ENCODE data around the gene INVS. TPM values are rescaled to one million over a fixed set of nuclear protein-coding genes. Genes with fewer than 3 reads are reported as not detected.

The INVS gene
- total and polyA plus RNA-seq, 2 of the 13 experiments (the other 11 are each of a cell fraction or from before 2014, with no cell fraction given): 11.3 to 16.3 TPM

- no TSS peak for BruUV-seq (replicated peaks)
- no peaks in the 10 kb centered on the region for H3K9me3 ChIP-seq (ENCODE audit: low read length)
- DNase-seq (ENCODE audit: low spot score) (no peak), ATAC-seq (no peak), FAIRE-seq (no peak)
- intact Hi-C loops (cut with micrococcal nuclease; ENCODE audit: unreplicated experiment): no loop called here
- TF ChIP-seq MLLT10 (CRISPR knock-in tag; IDR thresholded peaks at IDR 0.05) (no peak), ZNF678 (CRISPR knock-in tag; IDR thresholded peaks at IDR 0.05) (no peak), ZKSCAN1 (IDR thresholded peaks at IDR 0.05; ENCODE audit: low read length) (no peak)
- TF ChIP-seq, protein P1, sequence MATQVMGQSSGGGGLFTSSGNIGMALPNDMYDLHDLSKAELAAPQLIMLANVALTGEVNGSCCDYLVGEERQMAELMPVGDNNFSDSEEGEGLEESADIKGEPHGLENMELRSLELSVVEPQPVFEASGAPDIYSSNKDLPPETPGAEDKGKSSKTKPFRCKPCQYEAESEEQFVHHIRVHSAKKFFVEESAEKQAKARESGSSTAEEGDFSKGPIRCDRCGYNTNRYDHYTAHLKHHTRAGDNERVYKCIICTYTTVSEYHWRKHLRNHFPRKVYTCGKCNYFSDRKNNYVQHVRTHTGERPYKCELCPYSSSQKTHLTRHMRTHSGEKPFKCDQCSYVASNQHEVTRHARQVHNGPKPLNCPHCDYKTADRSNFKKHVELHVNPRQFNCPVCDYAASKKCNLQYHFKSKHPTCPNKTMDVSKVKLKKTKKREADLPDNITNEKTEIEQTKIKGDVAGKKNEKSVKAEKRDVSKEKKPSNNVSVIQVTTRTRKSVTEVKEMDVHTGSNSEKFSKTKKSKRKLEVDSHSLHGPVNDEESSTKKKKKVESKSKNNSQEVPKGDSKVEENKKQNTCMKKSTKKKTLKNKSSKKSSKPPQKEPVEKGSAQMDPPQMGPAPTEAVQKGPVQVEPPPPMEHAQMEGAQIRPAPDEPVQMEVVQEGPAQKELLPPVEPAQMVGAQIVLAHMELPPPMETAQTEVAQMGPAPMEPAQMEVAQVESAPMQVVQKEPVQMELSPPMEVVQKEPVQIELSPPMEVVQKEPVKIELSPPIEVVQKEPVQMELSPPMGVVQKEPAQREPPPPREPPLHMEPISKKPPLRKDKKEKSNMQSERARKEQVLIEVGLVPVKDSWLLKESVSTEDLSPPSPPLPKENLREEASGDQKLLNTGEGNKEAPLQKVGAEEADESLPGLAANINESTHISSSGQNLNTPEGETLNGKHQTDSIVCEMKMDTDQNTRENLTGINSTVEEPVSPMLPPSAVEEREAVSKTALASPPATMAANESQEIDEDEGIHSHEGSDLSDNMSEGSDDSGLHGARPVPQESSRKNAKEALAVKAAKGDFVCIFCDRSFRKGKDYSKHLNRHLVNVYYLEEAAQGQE (IDR thresholded peaks at IDR 0.05; ENCODE audit: borderline replicate concordance in 1 of 2, low read depth in 1 of 2, low read length in 2 of 2): no peak
- TF ChIP-seq, protein P2, sequence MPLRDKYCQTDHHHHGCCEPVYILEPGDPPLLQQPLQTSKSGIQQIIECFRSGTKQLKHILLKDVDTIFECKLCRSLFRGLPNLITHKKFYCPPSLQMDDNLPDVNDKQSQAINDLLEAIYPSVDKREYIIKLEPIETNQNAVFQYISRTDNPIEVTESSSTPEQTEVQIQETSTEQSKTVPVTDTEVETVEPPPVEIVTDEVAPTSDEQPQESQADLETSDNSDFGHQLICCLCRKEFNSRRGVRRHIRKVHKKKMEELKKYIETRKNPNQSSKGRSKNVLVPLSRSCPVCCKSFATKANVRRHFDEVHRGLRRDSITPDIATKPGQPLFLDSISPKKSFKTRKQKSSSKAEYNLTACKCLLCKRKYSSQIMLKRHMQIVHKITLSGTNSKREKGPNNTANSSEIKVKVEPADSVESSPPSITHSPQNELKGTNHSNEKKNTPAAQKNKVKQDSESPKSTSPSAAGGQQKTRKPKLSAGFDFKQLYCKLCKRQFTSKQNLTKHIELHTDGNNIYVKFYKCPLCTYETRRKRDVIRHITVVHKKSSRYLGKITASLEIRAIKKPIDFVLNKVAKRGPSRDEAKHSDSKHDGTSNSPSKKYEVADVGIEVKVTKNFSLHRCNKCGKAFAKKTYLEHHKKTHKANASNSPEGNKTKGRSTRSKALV (CRISPR knock-in tag; IDR thresholded peaks at IDR 0.05): no peak
- TF ChIP-seq, protein P3, sequence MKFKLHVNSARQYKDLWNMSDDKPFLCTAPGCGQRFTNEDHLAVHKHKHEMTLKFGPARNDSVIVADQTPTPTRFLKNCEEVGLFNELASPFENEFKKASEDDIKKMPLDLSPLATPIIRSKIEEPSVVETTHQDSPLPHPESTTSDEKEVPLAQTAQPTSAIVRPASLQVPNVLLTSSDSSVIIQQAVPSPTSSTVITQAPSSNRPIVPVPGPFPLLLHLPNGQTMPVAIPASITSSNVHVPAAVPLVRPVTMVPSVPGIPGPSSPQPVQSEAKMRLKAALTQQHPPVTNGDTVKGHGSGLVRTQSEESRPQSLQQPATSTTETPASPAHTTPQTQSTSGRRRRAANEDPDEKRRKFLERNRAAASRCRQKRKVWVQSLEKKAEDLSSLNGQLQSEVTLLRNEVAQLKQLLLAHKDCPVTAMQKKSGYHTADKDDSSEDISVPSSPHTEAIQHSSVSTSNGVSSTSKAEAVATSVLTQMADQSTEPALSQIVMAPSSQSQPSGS (CRISPR knock-in tag; IDR thresholded peaks at IDR 0.05): no peak
- no peaks in the 10 kb centered on the region for H3K79me2 ChIP-seq (ENCODE audit: insufficient read depth, low read length)
- in situ Hi-C loops (cut with HindIII; ENCODE audit: extremely low pct_ligation_motif_present, low pct_unique_long_range_greater_than_20kb): no loop called here
- CTCF ChIA-PET (ENCODE audit: low intra/inter-chr PET ratio, low total read pairs): no interaction called here
- H2AFZ ChIP-seq (ENCODE audit: low read length): no peak overlapping the region
- H3K4me1 ChIP-seq (ENCODE audit: insufficient read depth, low read length): no peaks in the 10 kb centered on the region
- H3K4me2 ChIP-seq (ENCODE audit: low read depth, low read length): no peak overlapping the region
- no peak overlapping the region for H3K27ac ChIP-seq (ENCODE audit: extremely low read length, insufficient read depth, low read length)
- no peak overlapping the region for H3K4me3 ChIP-seq (replicated peaks in 1 of 3; ENCODE audit: insufficient read depth in 1 of 3, low read depth in 2 of 3, low read length in 3 of 3)
- H4K20me1 ChIP-seq (ENCODE audit: insufficient read depth, low read length): no peaks in the 10 kb centered on the region
- H3K9ac ChIP-seq (ENCODE audit: insufficient read depth, low read depth, low read length): no peak overlapping the region
- POLR2A ChIA-PET: no interaction called here
- no peaks in the 10 kb centered on the region for H3K27me3 ChIP-seq (ENCODE audit: control insufficient read depth in 1 of 2, insufficient read depth in 2 of 2, low read length in 2 of 2)
- H3K36me3 ChIP-seq (replicated peaks in 1 of 2; ENCODE audit: control insufficient read depth in 1 of 2, insufficient read depth in 2 of 2, low read length in 2 of 2): peaks cover 3 to 11% of the 10 kb centered on the region in 2 experiments; a peak in 4 of 5 replicates
- WGBS (ENCODE audit: low lambda C conversion rate): 98% methylated on average over 4 of the region's 4 CpGs
Observed at GRCh38 chr9:100268271-100268670, 169.2 kb downstream of the INVS start.

Measured in HepG2 (cell line).